Naive B cell (primary cell): ENCODE measurements around the gene CARD8. TPM values are rescaled to one million over a fixed set of nuclear protein-coding genes. Genes with fewer than 3 reads are reported as not detected.
"Not testable (repeated sequence)": the region's sequence is repeated elsewhere in the genome, so short reads cannot be mapped to it uniquely, and the experiment has no call there.

Experiments used
- ATAC-seq, 2 donors: fragments of 150-1000 bp; cut with Tn5 transposase; 2 replicates each; pipeline ENCODE4 v1.10.0; 2021; ENCODE audit warnings: low read depth in 2 of 2, mild to moderate bottlenecking in 2 of 2, moderate library complexity in 2 of 2
- DNase-seq: peaks from one replicate; pipeline ENCODE4 v3.0.0; 2022
- H3K27ac Mint-ChIP-seq, 6 donors: one replicate each; pipeline ENCODE4 v1.8.0; 2020 to 2022; ENCODE audit warnings: mild to moderate bottlenecking in 6 of 6, mixed read lengths in 6 of 6, moderate library complexity in 5 of 6, inconsistent platforms in 2 of 6
- H3K27me3 Mint-ChIP-seq, 3 donors: one replicate each; pipeline ENCODE4 v1.8.0; 2021 to 2022; ENCODE audit warnings: mixed read lengths in 3 of 3, mild to moderate bottlenecking in 1 of 3
- H3K36me3 Mint-ChIP-seq, 2 donors: one replicate each; pipeline ENCODE4 v1.8.0; 2020 to 2022; ENCODE audit warnings: mixed read lengths in 2 of 2, inconsistent platforms in 1 of 2, mild to moderate bottlenecking in 1 of 2
- H3K4me1 Mint-ChIP-seq, 3 donors: one replicate each; pipeline ENCODE4 v1.8.0; 2020 to 2022; ENCODE audit warnings: mixed read lengths in 3 of 3, inconsistent platforms in 1 of 3, mild to moderate bottlenecking in 1 of 3, moderate library complexity in 1 of 3
- H3K4me3 Mint-ChIP-seq, 8 donors: one replicate each; pipeline ENCODE4 v1.8.0; 2020 to 2022; ENCODE audit warnings: mild to moderate bottlenecking in 8 of 8, mixed read lengths in 8 of 8, moderate library complexity in 8 of 8, inconsistent platforms in 2 of 8
- H3K9me3 Mint-ChIP-seq, 7 donors: one replicate each; pipeline ENCODE4 v1.8.0; 2020 to 2022; ENCODE audit warnings: mixed read lengths in 7 of 7, mild to moderate bottlenecking in 5 of 7, inconsistent platforms in 2 of 7, moderate library complexity in 1 of 7
- polyA plus RNA-seq, 6 donors: library from polyadenylated mRNA; unstranded; fragments of 300-500 nt; fragmentation: Illumina TruSeq; gene quantifications; one replicate each; pipeline ENCODE4 v1.2.3, GENCODE V29; 2021; ENCODE audit warnings: low read depth in 6 of 6

The CARD8 gene
- polyA plus RNA-seq, 6 donors from 2014 or later: 80.9 to 113 (median 92.0) TPM

- H3K27ac Mint-ChIP-seq: no peak overlapping the region
Measured at GRCh38 chr19:48221628-48222027, 34.1 kb downstream of the CARD8 start.

DNA sequence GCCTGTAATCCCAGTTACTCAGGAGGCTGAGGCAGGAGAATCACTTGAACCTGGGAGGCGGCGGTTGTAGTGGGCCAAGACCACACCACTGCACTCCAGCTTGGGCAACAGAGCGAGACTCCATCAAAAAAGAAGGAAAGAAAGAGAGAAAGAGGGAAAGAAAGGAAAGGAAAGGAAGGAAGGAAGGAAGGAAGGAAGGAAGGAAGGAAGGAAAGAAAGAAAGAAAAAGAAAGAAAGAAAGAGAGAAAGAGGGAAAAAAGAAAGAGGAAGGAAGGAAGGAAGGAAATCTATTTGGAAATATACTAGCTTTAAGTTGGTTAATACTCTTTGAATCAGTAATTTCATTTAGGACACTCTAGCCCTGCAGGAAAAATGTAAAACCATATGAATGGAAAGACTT is 34.9 kb downstream of the CARD8 start:
- Mint-ChIP-seq H3K36me3 (peaks cover 7 to 15% of the 10 kb centered on the region in 2 donors), H3K27ac (peak overlapping the region in 1 of 6 donors; percentile 64)
- not testable (repeated sequence) for ATAC-seq, H3K9me3 Mint-ChIP-seq, DNase-seq, H3K27me3 Mint-ChIP-seq, H3K4me1 Mint-ChIP-seq, H3K4me3 Mint-ChIP-seq

More at GRCh38 chr19:48221628-48222027, 34.1 kb downstream of the CARD8 start:
- Mint-ChIP-seq H3K27me3 (no peaks in the 10 kb centered on the region), H3K4me1 (peaks cover 0 to 3% (median 0%) of the 10 kb centered on the region in 3 donors), H3K9me3 (no peaks in the 10 kb centered on the region), H3K36me3 (peaks cover 7 to 9% of the 10 kb centered on the region in 2 donors), H3K4me3 (no peak overlapping the region)
- ATAC-seq (no peak), DNase-seq (no peak)

- no peaks in the 10 kb centered on the region for H3K9me3 Mint-ChIP-seq
- peaks cover 9 to 18% of the 10 kb centered on the region in 2 donors for H3K36me3 Mint-ChIP-seq
- peak overlapping the region in 1 of 6 donors; percentile 70 for H3K27ac Mint-ChIP-seq
- no peak for ATAC-seq
- H3K4me3 Mint-ChIP-seq: no peak overlapping the region
- H3K27me3 Mint-ChIP-seq: no peaks in the 10 kb centered on the region
- DNase-seq: no peak
- H3K4me1 Mint-ChIP-seq: peaks cover 0 to 7% (median 4%) of the 10 kb centered on the region in 3 donors
Measured at GRCh38 chr19:48218997-48219396, 36.7 kb downstream of the CARD8 start.

DNA sequence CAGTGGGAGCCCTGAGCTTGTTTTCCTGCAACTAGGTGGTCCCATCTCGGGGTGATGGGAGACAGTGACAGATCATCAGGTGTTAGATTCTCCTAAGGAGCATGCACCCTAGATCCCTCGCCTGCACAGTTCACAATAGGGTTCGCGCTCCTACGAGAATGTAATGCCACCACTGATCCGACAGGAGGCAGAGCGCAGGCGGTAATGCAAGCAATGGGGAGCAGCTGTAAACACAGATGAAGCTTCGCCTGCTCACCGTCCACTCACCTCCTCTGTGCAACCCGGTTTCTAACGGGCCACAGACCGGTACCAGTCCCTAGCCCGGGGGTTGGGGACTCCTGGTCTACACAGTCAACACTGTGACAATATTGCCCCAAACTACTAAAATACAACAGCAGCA is 38.8 kb downstream of the CARD8 start:
- H3K9me3 Mint-ChIP-seq: no peaks in the 10 kb centered on the region
- H3K4me1 Mint-ChIP-seq: peaks cover 4 to 11% (median 5%) of the 10 kb centered on the region in 3 donors
- peaks cover 13 to 24% of the 10 kb centered on the region in 2 donors for H3K36me3 Mint-ChIP-seq
- no peak for ATAC-seq
- H3K27me3 Mint-ChIP-seq: no peaks in the 10 kb centered on the region
- H3K27ac Mint-ChIP-seq: no peak overlapping the region
- DNase-seq: no peak
- no peak overlapping the region for H3K4me3 Mint-ChIP-seq

DNA sequence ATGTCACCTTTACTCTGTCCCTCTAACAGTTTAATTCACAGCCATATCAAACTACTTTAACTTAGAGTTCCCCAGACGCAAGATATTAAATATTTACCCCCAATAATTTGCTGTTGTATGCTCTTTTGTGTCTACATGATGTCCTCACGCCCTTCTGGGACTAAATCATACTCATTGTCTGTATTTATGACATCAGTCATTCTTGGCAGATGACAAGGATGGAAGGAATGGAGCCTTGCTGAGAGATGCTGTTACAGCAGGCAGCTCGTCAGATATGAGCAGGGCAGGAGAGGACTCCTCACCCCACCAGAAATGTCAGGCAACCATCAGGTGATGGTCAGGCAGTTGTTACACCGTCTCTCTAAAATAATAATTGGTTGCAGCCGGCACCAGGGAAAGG is 41.8 kb downstream of the CARD8 start:
- no peaks in the 10 kb centered on the region for H3K27me3 Mint-ChIP-seq
- peaks cover 5 to 11% (median 9%) of the 10 kb centered on the region in 3 donors for H3K4me1 Mint-ChIP-seq
- DNase-seq (no peak), ATAC-seq (no peak)
- no peak overlapping the region for H3K4me3 Mint-ChIP-seq
- peak overlapping the region in 3 of 6 donors; percentile 31 to 92 (median 54) for H3K27ac Mint-ChIP-seq
- no peaks in the 10 kb centered on the region for H3K9me3 Mint-ChIP-seq
- peaks cover 16 to 18% of the 10 kb centered on the region in 2 donors for H3K36me3 Mint-ChIP-seq

GRCh38 chr19:48210005-48210404 is 45.7 kb downstream of the CARD8 start:
- peak overlapping the region in 1 of 8 donors; percentile 39 for H3K4me3 Mint-ChIP-seq
- ATAC-seq (no peak), DNase-seq (no peak)
- no peaks in the 10 kb centered on the region for H3K27me3 Mint-ChIP-seq
- H3K27ac Mint-ChIP-seq: peak overlapping the region in 4 of 6 donors; percentile 1 to 74 (median 42)
- H3K9me3 Mint-ChIP-seq: peaks cover 0 to 3% (median 0%) of the 10 kb centered on the region in 7 donors
- peaks cover 11 to 16% of the 10 kb centered on the region in 2 donors for H3K36me3 Mint-ChIP-seq
- H3K4me1 Mint-ChIP-seq: peaks cover 10 to 21% (median 14%) of the 10 kb centered on the region in 3 donors

DNA sequence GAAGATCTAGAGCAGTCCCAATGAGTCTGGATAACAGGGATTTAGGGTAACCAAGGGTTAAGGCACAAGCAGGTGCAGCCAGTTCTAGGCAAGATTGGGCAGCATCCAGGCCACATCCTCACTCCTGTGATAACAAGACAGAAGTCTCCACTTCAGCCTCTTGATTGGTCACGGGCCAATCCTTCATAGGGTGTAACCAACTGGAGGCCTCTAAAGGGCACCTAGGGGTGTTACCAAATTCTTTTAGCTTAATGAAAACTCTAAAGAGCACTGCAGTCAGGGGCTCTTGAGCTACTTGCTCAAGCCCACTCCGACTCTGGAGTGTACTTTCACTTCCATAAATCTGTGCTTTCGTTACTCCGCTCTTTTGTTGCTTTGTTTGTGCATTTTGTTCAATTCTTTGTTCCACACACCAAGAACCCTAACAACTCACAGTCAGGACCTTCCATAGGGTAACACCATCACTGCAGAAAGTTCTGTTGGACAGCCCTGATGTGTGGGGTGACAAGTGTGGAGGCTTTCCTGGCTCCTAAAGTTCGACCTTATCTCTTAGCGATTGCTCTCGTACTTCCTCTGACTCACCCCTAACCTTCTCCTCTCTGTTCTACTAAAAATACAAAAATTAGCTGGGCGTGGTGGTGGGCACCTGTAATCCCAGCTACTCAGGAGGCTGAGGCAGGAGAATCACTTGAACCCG is 49.2 kb downstream of the CARD8 start:
- DNase-seq (no peak), ATAC-seq (no peak)
- Mint-ChIP-seq H3K27me3 (no peaks in the 10 kb centered on the region), H3K9me3 (peaks cover 0 to 3% (median 0%) of the 10 kb centered on the region in 7 donors), H3K4me3 (peak overlapping the region in 3 of 8 donors; percentile 58 to 77 (median 71)), H3K27ac (peak overlapping the region in 2 of 6 donors; percentile 38 to 78), H3K36me3 (peaks cover 5 to 7% of the 10 kb centered on the region in 2 donors), H3K4me1 (peaks cover 4 to 21% (median 13%) of the 10 kb centered on the region in 3 donors)

DNA sequence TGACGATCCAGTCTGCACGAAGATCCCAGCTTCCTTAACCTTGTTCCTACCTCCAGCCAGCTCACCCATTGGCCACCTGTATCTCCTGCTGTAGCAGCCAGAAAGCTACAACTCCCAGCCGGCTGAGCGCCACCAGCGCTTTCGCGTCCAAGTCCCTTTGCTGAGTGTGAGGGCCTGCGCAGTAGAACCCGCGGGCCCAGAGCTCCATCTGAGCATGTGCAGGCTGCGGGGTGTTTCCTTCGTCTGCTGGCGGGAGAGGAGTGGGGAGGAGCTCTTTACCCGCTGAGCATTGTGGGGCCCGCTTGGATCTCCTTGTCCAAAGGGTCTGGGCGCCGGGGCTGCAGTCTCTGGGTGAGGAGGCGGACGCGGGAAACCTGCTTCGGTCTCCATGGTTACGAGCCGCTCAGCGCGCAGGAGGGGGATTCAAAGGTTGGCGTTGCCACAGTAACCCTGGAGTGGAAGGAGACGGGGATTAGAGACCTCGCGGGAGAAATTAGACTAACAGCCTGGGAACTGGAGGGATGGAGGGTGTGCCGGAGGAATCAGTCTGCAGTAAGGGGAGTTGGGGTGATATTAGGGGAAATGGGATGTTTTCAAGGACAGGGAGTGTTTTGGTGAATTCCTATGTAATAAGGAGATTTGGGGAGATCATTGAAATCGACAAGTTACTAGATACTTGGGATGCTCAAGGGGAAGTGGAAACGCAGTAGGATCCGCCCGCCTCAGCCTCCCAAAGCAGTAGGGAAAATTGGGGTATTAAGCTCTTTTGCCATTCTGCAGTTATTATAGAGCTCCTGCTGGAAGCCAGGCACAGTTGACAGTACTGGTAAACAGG is 51.7 kb downstream of the CARD8 start:
- H3K9me3 Mint-ChIP-seq: peaks cover 0 to 3% (median 0%) of the 10 kb centered on the region in 7 donors
- no peak overlapping the region for H3K4me3 Mint-ChIP-seq
- ATAC-seq (peak; percentile 98 to 100), DNase-seq (peak; percentile 84)
- H3K4me1 Mint-ChIP-seq: peaks cover 4 to 14% (median 13%) of the 10 kb centered on the region in 3 donors
- no peaks in the 10 kb centered on the region for H3K27me3 Mint-ChIP-seq
- no peak overlapping the region for H3K27ac Mint-ChIP-seq
- peaks cover 0 to 7% of the 10 kb centered on the region in 2 donors for H3K36me3 Mint-ChIP-seq

- H3K27ac Mint-ChIP-seq: no peak overlapping the region
- ATAC-seq: no peak
- peaks cover 0 to 3% (median 0%) of the 10 kb centered on the region in 7 donors for H3K9me3 Mint-ChIP-seq
- H3K4me3 Mint-ChIP-seq: peak overlapping the region in 2 of 8 donors; percentile 22 to 79
- H3K36me3 Mint-ChIP-seq: peaks cover 0 to 7% of the 10 kb centered on the region in 2 donors
- peaks cover 4 to 14% (median 13%) of the 10 kb centered on the region in 3 donors for H3K4me1 Mint-ChIP-seq
- DNase-seq: peak; percentile 2
- no peaks in the 10 kb centered on the region for H3K27me3 Mint-ChIP-seq
Measured at GRCh38 chr19:48203222-48203793, 52.4 kb downstream of the CARD8 start.

DNA sequence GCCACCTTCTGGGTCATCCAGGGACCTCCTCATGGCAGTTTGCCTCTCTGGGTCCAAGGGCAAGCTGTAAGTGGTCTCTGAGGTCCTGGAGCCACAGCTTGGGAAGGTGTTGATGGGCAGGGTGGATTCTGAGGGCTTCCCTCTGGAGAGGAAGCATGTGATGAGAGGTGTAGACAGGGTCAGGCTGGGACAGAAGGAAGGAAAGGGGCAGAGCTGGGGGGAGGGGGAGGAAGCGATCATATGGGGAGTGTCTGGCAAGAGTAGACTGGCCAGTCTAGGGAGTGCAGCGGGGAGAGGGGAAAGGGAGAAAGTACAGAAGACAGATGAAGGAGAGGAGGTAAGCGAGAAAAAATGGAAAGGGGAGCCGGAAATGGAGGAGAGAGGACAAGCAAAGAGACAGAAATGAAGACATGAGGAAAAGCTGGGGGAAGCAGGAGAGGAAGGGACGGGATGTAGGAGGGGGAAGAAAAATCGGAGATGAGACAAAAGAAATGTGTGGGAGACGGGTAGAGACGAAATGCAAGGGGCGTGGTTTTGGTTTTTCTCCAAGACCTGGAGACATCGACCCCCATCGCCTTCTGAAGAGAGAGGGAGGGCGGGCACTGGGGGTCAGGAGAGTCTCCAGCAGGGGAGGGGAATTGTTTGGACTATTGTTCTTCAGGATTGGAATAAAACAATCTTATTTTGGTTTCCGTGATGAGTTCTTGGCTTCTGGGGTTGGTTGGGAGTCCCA is 58.6 kb downstream of the CARD8 start:
- Mint-ChIP-seq H3K36me3 (no peaks in the 10 kb centered on the region), H3K27me3 (no peaks in the 10 kb centered on the region), H3K9me3 (no peaks in the 10 kb centered on the region), H3K4me1 (peaks cover 7 to 17% (median 9%) of the 10 kb centered on the region in 3 donors), H3K27ac (peak overlapping the region in 1 of 6 donors; percentile 52), H3K4me3 (no peak overlapping the region)
- DNase-seq (no peak), ATAC-seq (no peak)

GRCh38 chr19:48196321-48196763 is 59.4 kb downstream of the CARD8 start:
- Mint-ChIP-seq H3K27ac (peak overlapping the region in 2 of 6 donors; percentile 64 to 88), H3K36me3 (no peaks in the 10 kb centered on the region), H3K4me1 (peaks cover 7 to 13% (median 9%) of the 10 kb centered on the region in 3 donors), H3K27me3 (no peaks in the 10 kb centered on the region), H3K9me3 (no peaks in the 10 kb centered on the region), H3K4me3 (no peak overlapping the region)
- no peak for ATAC-seq
- DNase-seq: no peak

GRCh38 chr19:48194844-48195830 is 60.6 kb downstream of the CARD8 start:
- H3K27me3 Mint-ChIP-seq: no peaks in the 10 kb centered on the region
- peaks cover 7 to 13% (median 12%) of the 10 kb centered on the region in 3 donors for H3K4me1 Mint-ChIP-seq
- no peaks in the 10 kb centered on the region for H3K36me3 Mint-ChIP-seq
- no peaks in the 10 kb centered on the region for H3K9me3 Mint-ChIP-seq
- DNase-seq: no peak
- ATAC-seq: no peak
- H3K27ac Mint-ChIP-seq: peak overlapping the region in 2 of 6 donors; percentile 56 to 87
- no peak overlapping the region for H3K4me3 Mint-ChIP-seq
